ENCODE results near the gene SLC35D2. TPM values are rescaled to one million over a fixed set of nuclear protein-coding genes. Genes with fewer than 3 reads are reported as not detected.

Gene SLC35D2
- total RNA-seq (2022; extraction: Qiagen RNA extraction; ENCODE audit: low read depth) = 14.3 to 21.0 TPM (median 19.6 TPM) in 5 replicates

DNA sequence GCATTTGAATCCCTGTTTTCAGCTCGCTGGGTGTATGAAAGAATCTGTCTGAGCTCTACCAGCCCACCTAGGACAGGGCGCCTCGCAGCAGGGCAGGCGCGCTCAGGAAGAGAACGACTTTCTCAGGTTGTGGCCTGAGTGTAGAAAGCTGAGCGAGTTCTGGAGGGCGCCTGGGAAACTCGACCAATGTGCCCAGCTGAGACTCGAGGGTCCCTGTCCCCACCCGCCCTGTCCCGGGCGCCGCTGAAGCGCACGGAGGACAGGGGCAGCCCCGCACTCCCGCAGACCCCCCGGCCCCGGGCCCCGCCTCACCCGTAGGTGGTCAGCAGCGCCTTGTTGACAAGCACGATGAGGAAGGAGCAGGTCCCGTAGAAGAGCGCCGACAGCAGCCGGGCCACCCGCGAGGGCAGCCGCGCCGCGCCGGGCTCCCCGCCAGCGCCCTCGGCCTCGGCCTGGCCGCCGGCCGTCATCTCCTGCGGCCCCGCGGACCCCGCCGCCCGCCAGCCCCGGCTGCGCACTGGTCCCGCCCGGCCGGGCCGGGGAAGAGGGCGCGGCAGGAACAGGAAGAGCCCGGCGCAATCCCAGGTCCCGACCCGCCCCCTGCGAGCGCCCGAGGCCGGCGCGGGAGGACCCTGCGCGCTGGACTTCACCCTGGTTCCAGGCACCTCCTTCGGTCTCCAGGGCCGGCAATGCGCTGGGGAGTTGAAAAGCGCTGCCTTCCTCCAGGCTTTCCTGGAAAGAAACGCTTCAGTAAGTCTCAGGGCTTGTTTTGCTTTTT is at the start of gene SLC35D2:
SLC35D2 (minus strand) TSS at position 547 of the 778 bp plus-strand sequence; CDS start at position 470, 77 bp downstream.

DNA sequence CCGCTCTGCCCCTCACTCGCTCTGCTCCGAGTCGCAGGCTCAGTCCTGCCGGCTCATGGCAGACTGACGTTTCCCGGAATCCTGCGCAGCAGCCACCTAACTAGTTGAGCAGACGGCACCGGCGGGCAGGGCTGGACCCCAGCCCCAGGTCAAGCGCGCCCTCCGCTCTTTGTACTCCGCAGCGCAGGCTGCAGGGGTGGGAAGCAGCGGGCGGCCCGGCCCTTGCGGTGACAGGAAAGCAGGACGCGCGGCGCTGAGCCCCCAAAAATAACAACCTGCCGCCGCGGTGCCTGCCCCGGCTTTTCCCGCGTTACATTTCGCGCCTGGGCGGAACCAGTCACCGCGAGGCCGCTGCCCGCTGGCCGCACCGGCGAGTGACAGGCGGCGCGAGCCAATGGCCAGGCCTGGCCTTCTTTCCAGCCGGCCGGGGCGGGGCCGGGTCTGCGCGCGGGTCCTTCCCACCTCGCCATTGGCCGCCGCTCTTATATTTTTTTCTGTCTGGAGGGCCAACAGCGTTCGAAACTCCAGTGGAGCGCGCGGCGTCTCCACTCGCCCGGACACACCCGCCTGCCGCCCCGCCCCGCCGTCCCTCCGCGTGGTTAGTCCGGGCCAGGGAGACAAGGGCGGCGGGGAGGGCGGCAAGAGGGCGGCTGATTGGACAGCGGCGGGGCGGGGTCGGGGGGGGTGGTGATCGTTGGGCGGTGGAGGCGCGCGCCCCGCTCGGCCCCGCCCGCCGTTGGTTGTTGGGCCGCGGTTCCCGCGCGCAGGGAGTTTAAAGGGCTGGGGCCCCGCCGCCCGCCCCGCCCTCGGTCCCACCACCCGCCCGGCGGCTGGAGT is 34.8 kb upstream of the SLC35D2 start, which contains the start of gene ZNF367:
ZNF367 (minus strand) TSS at position 288 of the 837 bp plus-strand sequence. CDS start 338 bp downstream, outside the sequence.

DNA sequence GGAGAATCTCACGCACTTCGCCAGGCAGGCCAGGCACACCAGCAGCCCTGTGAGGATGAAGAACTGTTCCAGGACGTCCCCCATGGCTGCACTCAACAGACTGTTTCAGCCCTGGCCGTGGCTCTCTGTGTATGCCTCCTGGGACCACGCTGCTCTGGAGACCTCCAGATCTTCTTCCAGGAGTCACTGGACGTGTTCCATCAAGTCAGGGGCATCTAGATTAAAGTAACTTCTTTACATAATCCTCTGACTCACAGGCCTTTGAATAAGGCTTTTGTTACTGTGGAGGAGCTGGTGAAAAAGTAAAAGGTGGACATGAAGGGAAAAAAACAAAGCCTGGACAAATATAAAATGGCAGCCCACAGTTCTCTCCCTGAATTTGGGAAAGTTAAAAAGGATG is 81.5 kb downstream of the SLC35D2 start, which contains the start of gene HSD17B3:
HSD17B3 (minus strand) TSS at position 156 of the 400 bp plus-strand sequence; CDS start at position 84, 72 bp downstream.

Other genes with a start within 250 kb of the SLC35D2 start
- gene HSD17B3, start 81.5 kb downstream of the SLC35D2 start, total RNA-seq (2022; extraction: Qiagen RNA extraction; ENCODE audit: low read depth) = 0.19 to 0.31 TPM in 2 of 5 replicates, not detected in the others
- gene ZNF367, start 34.7 kb upstream of the SLC35D2 start, total RNA-seq (2022; extraction: Qiagen RNA extraction; ENCODE audit: low read depth) = 5.9 to 8.0 TPM (median 7.1 TPM) in 5 replicates
- 14.8 to 17.5 TPM (median 16.2 TPM) in 5 replicates for gene HABP4, start 66.5 kb upstream of the SLC35D2 start, total RNA-seq (2022; extraction: Qiagen RNA extraction; ENCODE audit: low read depth)
- 9.0 to 13.0 TPM (median 11.1 TPM) in 5 replicates for gene CDC14B, start 236.1 kb upstream of the SLC35D2 start, total RNA-seq (2022; extraction: Qiagen RNA extraction; ENCODE audit: low read depth)

Measured in A549 treated with DMSO at 1 μM for 4 hours (cell line).